GM12878 (cell line): ENCODE data around the gene PPWD1. TPM values are rescaled to one million over a fixed set of nuclear protein-coding genes. Genes with fewer than 3 reads are reported as not detected.

Source experiments
- ATAC-seq: fragments of 200-7000 bp; cut with Tn5 transposase; 3 replicates; pipeline ENCODE4 v1.9.1; 2020; ENCODE audit warnings: mild to moderate bottlenecking, moderate library complexity
- BruUV-seq: library from RNA; stranded (reverse); fragments of 400-500 nt; replicated peaks from 2 replicates; lab custom pipeline; 2021; lab: Mats Ljungman, UMichigan
- CTCF ChIA-PET: fragments of 300-600 bp; sonication (Branson Sonifier 250); formaldehyde crosslinking; extraction: SDS; loops from one replicate; lab custom pipeline; 2021; ENCODE audit warnings: inconsistent platforms; lab: Yijun Ruan, JAX
- POLR2A ChIA-PET: fragments of 350-600 bp; formaldehyde crosslinking; extraction: SDS; loops from one replicate; lab custom pipeline; 2021; ENCODE audit warnings: inconsistent platforms; lab: Charles Lee
- RAD21 ChIA-PET: fragments of 300-600 bp; sonication (Branson Sonifier 250); formaldehyde crosslinking; loops from one replicate; lab custom pipeline; 2023; ENCODE audit warnings: antibody characterized with exemption; ENCODE audit not compliant: unreplicated experiment; lab: Charles Lee
- SMC1A ChIA-PET: fragments of 300-600 bp; sonication (Branson Sonifier 250); formaldehyde crosslinking; loops from one replicate; lab custom pipeline; 2023; ENCODE audit not compliant: unreplicated experiment, uncharacterized antibody; lab: Charles Lee
- DNase-seq: peaks from one replicate; pipeline ENCODE4 v3.0.0-alpha.2; 2011; ENCODE audit warnings: low read depth, low spot score
- FAIRE-seq: peaks from 3 replicates; lab custom pipeline; 2011; peaks lifted over from hg19 to GRCh38; lab: Jason Lieb, UNC
- H2AFZ ChIP-seq: 2 replicates; pipeline ENCODE4 v1.6.0; 2011; ENCODE audit warnings: low read depth, low read length, control low read depth; ENCODE audit not compliant: control insufficient read depth
- H3K27ac ChIP-seq: 2 replicates; pipeline ENCODE4 v1.5.1; 2011; ENCODE audit warnings: control low read depth; ENCODE audit not compliant: control insufficient read depth, insufficient read depth
- H3K27me3 ChIP-seq, 2 experiments: replicated peaks in 1 of 2; 2 replicates each; pipeline versions ENCODE4 v1.6.0 to v1.6.1; 2011; ENCODE audit warnings: low read length in 1 of 2; ENCODE audit not compliant: control insufficient read depth in 2 of 2, insufficient read depth in 2 of 2
- H3K36me3 ChIP-seq, 2 experiments: 2 replicates each; pipeline ENCODE4 v1.5.1; 2011; ENCODE audit warnings: low read length in 1 of 2; ENCODE audit not compliant: control insufficient read depth in 2 of 2, insufficient read depth in 2 of 2
- H3K4me1 ChIP-seq: 2 replicates; pipeline ENCODE4 v1.6.1; 2011; ENCODE audit warnings: mild to moderate bottlenecking, low read length, moderate library complexity, mixed read lengths; ENCODE audit not compliant: control insufficient read depth, insufficient read depth
- H3K4me2 ChIP-seq: 2 replicates; pipeline ENCODE4 v1.6.0; 2011; ENCODE audit warnings: control low read depth; ENCODE audit not compliant: control insufficient read depth, insufficient read depth
- H3K4me3 ChIP-seq: fragments of 200-600 bp; sonication (generic); 2 replicates; pipeline ENCODE4 v1.5.1; 2016
- H3K79me2 ChIP-seq: 2 replicates; pipeline ENCODE4 v1.6.0; 2011; ENCODE audit warnings: low read length; ENCODE audit not compliant: control insufficient read depth, insufficient read depth
- H3K9ac ChIP-seq: 2 replicates; pipeline ENCODE4 v1.8.0; 2011; ENCODE audit warnings: low read length, control low read depth, mixed read lengths; ENCODE audit not compliant: control insufficient read depth, insufficient read depth
- H3K9me3 ChIP-seq: replicated peaks from 3 replicates; pipeline ENCODE4 v1.5.1; 2011; ENCODE audit warnings: mild to moderate bottlenecking, low read length; ENCODE audit not compliant: control insufficient read depth, insufficient read depth
- H4K20me1 ChIP-seq: 2 replicates; pipeline ENCODE4 v1.6.0; 2011; ENCODE audit not compliant: control insufficient read depth, insufficient read depth
- CEBPB ChIP-seq, 2 experiments: fragments of 150-350 bp in 1 of 2; IDR thresholded peaks; 2 replicates each; pipeline ENCODE4 v1.6.1; 2012 to 2014; ENCODE audit warnings: low read depth in 2 of 2, low read length in 2 of 2, borderline replicate concordance in 1 of 2, inconsistent platforms in 1 of 2
- CHD2 ChIP-seq: IDR thresholded peaks from 2 replicates; pipeline ENCODE4 v1.6.1; 2011; ENCODE audit warnings: low read depth, low read length, improper control_type of control experiment, borderline replicate concordance
- JUNB ChIP-seq: IDR thresholded peaks from 2 replicates; pipeline ENCODE4 v1.6.1; 2016; ENCODE audit warnings: antibody characterized with exemption, mild to moderate bottlenecking
- SMC3 ChIP-seq: IDR thresholded peaks from 2 replicates; pipeline ENCODE4 v1.6.1; 2011; ENCODE audit warnings: low read length, improper control_type of control experiment, borderline replicate concordance
- SPI1 ChIP-seq: IDR thresholded peaks from 2 replicates; pipeline ENCODE4 v1.6.1; 2011; ENCODE audit warnings: low read depth, mild to moderate bottlenecking, low read length, moderate library complexity, borderline replicate concordance; ENCODE audit not compliant: insufficient read depth
- TARDBP ChIP-seq: IDR thresholded peaks from 2 replicates; pipeline ENCODE4 v1.6.1; 2016; ENCODE audit warnings: borderline replicate concordance
- WRNIP1 ChIP-seq: IDR thresholded peaks from 2 replicates; pipeline ENCODE4 v1.6.1; 2011; ENCODE audit warnings: low read depth, low read length, improper control_type of control experiment, borderline replicate concordance
- WGBS: methylation state at CpG from one replicate; pipeline ENCODE4 v1.1.6; 2016; ENCODE audit warnings: low lambda C conversion rate; ENCODE audit not compliant: insufficient replicate concordance, insufficient coverage; ENCODE audit errors: missing lambda C conversion rate; 5-methylcytosine and 5-hydroxymethylcytosine counted together
- in situ Hi-C: fragments of 300-500 bp; cut with MboI; formaldehyde crosslinking; loops from 9 replicates; pipeline ENCODE4 v1.14.3; 2018; ENCODE audit warnings: mixed read lengths
- intact Hi-C: fragments of 100-400 bp; cut with micrococcal nuclease; formaldehyde crosslinking; loops from one replicate; pipeline ENCODE4 v1.14.2; 2022; ENCODE audit not compliant: unreplicated experiment
- polyA plus RNA-seq, 11 experiments: library from polyadenylated mRNA; depleted of rRNA in 4 of 11; unstranded in 6 of 11; stranded (reverse) in 5 of 11; fragments of >200 nt; fragmentation: Nextera tagmentation in 4 of 11; fragmentation: Illumina TruSeq in 1 of 11; extraction: Ambion mirVana in 4 of 11; extraction: Trizol in 1 of 11; gene quantifications; 1 replicate in 1 of 11; 2 replicates in 10 of 11; pipeline versions ENCODE4 v1.2.1 to v1.2.3, GENCODE V29; 2011 to 2016; ENCODE audit warnings: inconsistent platforms in 2 of 11, missing spikeins in 2 of 11, low read depth in 1 of 11
- total RNA-seq, 4 experiments: library from RNA; depleted of rRNA in 3 of 4; stranded (reverse); fragments of >200 nt in 3 of 4; fragmentation: Illumina TruSeq in 1 of 4; extraction: Trizol in 1 of 4; gene quantifications; 2 replicates each; pipeline versions ENCODE4 v1.2.1 to v1.2.3, GENCODE V29; 2013 to 2021
- TF ChIP-seq, protein P1 (sequence below): fragments of 450-650 bp; IDR thresholded peaks from 2 replicates; pipeline ENCODE4 v1.6.1; 2017; ENCODE audit warnings: mild to moderate bottlenecking, moderate library complexity
- TF ChIP-seq, protein P2 (sequence below): fragments of 450-650 bp; IDR thresholded peaks from 2 replicates; pipeline ENCODE4 v1.6.1; 2014; ENCODE audit warnings: mild to moderate bottlenecking
- TF ChIP-seq, protein P3 (sequence below): fragments of 450-650 bp; IDR thresholded peaks from 2 replicates; pipeline ENCODE4 v1.6.1; 2017; ENCODE audit warnings: antibody characterized with exemption, mild to moderate bottlenecking, moderate library complexity

Gene PPWD1
- total and polyA plus RNA-seq, 10 of the 15 experiments (the other 5 are each of a cell fraction or from before 2014, with no cell fraction given), result 18.0 to 53.9 (median 43.2) TPM

DNA sequence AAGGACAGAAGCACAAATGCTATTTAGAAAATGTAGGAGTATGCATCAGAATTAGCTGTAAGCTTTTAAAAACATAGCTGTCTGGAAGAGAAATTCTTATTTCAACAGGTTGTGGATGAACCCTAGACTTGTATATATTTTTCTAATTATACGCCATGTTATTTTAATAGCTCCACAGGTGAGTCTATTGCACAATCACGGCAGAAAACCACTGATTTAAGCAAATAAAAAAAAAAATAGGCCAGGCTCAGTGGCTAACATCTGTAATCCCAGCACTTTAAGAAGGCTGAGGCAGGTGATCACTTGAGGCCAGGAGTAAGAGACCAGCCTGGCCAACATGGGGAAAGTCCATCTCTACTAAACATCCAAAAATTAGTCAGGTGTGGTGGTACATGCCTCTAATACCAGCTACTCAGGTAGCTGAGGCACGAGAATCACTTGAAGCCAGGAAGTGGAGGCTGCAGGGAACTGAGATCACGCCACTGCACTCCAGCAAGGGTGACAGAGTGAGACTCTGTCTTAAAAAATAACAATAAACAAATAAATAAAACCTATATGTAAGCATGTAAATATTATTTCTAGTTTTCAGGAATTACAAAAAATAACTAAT lies 49.3 kb downstream of the PPWD1 start:
- Histone ChIP-seq H3K9ac (no peak overlapping the region), H3K4me3 (no peak overlapping the region), H3K27me3 (no peaks in the 10 kb centered on the region), H3K27ac (no peak overlapping the region), H3K9me3 (no peaks in the 10 kb centered on the region), H3K79me2 (no peaks in the 10 kb centered on the region), H4K20me1 (no peaks in the 10 kb centered on the region), H3K4me1 (no peaks in the 10 kb centered on the region), H3K4me2 (no peak overlapping the region), H3K36me3 (peaks cover 0 to 25% of the 10 kb centered on the region in 2 experiments; a peak in 3 of 4 replicates), H2AFZ (no peak overlapping the region)
- FAIRE-seq, result no peak
- intact Hi-C loops (no loop called here), in situ Hi-C loops (no loop called here)
- ChIA-PET SMC1A (interaction anchor here (0.9 to 1.9 kb wide), 3 partner anchors 8 to 49 kb away, joined by 3 to 7 read pairs (median 3); no protein-coding TSS in a partner anchor), POLR2A (interaction anchor here (0.9 kb wide), 1 partner anchor 9 kb away, joined by 4 read pairs; no protein-coding TSS in a partner anchor), RAD21 (no interaction called here), CTCF (no interaction called here)
- DNase-seq, result no peak
- no peak for ATAC-seq
- BruUV-seq, result no TSS peak
- WGBS, result 78% methylated on average over 4 of the region's 4 CpGs
- TF ChIP-seq JUNB, result no peak
- TF ChIP-seq SPI1, result no peak
- no peak for TF ChIP-seq TARDBP
- TF ChIP-seq, protein P1, sequence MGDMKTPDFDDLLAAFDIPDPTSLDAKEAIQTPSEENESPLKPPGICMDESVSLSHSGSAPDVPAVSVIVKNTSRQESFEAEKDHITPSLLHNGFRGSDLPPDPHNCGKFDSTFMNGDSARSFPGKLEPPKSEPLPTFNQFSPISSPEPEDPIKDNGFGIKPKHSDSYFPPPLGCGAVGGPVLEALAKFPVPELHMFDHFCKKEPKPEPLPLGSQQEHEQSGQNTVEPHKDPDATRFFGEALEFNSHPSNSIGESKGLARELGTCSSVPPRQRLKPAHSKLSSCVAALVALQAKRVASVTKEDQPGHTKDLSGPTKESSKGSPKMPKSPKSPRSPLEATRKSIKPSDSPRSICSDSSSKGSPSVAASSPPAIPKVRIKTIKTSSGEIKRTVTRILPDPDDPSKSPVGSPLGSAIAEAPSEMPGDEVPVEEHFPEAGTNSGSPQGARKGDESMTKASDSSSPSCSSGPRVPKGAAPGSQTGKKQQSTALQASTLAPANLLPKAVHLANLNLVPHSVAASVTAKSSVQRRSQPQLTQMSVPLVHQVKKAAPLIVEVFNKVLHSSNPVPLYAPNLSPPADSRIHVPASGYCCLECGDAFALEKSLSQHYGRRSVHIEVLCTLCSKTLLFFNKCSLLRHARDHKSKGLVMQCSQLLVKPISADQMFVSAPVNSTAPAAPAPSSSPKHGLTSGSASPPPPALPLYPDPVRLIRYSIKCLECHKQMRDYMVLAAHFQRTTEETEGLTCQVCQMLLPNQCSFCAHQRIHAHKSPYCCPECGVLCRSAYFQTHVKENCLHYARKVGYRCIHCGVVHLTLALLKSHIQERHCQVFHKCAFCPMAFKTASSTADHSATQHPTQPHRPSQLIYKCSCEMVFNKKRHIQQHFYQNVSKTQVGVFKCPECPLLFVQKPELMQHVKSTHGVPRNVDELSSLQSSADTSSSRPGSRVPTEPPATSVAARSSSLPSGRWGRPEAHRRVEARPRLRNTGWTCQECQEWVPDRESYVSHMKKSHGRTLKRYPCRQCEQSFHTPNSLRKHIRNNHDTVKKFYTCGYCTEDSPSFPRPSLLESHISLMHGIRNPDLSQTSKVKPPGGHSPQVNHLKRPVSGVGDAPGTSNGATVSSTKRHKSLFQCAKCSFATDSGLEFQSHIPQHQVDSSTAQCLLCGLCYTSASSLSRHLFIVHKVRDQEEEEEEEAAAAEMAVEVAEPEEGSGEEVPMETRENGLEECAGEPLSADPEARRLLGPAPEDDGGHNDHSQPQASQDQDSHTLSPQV, result no peak
- TF ChIP-seq CHD2, result no peak
- no peak for TF ChIP-seq WRNIP1
- TF ChIP-seq SMC3, result no peak
- TF ChIP-seq CEBPB (IDR thresholded peaks at IDR 0.05; ENCODE audit: borderline replicate concordance in 1 of 2, low read depth in 2 of 2, low read length in 2 of 2), result no peak
- TF ChIP-seq, protein P2, sequence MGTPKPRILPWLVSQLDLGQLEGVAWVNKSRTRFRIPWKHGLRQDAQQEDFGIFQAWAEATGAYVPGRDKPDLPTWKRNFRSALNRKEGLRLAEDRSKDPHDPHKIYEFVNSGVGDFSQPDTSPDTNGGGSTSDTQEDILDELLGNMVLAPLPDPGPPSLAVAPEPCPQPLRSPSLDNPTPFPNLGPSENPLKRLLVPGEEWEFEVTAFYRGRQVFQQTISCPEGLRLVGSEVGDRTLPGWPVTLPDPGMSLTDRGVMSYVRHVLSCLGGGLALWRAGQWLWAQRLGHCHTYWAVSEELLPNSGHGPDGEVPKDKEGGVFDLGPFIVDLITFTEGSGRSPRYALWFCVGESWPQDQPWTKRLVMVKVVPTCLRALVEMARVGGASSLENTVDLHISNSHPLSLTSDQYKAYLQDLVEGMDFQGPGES, result no peak
- TF ChIP-seq, protein P3, sequence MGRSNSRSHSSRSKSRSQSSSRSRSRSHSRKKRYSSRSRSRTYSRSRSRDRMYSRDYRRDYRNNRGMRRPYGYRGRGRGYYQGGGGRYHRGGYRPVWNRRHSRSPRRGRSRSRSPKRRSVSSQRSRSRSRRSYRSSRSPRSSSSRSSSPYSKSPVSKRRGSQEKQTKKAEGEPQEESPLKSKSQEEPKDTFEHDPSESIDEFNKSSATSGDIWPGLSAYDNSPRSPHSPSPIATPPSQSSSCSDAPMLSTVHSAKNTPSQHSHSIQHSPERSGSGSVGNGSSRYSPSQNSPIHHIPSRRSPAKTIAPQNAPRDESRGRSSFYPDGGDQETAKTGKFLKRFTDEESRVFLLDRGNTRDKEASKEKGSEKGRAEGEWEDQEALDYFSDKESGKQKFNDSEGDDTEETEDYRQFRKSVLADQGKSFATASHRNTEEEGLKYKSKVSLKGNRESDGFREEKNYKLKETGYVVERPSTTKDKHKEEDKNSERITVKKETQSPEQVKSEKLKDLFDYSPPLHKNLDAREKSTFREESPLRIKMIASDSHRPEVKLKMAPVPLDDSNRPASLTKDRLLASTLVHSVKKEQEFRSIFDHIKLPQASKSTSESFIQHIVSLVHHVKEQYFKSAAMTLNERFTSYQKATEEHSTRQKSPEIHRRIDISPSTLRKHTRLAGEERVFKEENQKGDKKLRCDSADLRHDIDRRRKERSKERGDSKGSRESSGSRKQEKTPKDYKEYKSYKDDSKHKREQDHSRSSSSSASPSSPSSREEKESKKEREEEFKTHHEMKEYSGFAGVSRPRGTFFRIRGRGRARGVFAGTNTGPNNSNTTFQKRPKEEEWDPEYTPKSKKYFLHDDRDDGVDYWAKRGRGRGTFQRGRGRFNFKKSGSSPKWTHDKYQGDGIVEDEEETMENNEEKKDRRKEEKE, result no peak
